Hepatocyte (in vitro differentiated cells): ENCODE measurements around the gene BOK. TPM values are rescaled to one million over a fixed set of nuclear protein-coding genes. Genes with fewer than 3 reads are reported as not detected.
"Not testable (repeated sequence)": the region's sequence is repeated elsewhere in the genome, so short reads cannot be mapped to it uniquely, and the experiment has no call there.

Experiments
- DNase-seq: peaks from one replicate; pipeline ENCODE4 v3.0.0-alpha.2; 2016; ENCODE audit warnings: low spot score
- H2AFZ ChIP-seq: fragments of 200-600 bp; sonication (generic); 2 replicates; pipeline ENCODE4 v1.6.0; 2016; ENCODE audit warnings: antibody characterized with exemption, mild to moderate bottlenecking
- H3K27ac ChIP-seq: fragments of 200-600 bp; sonication (generic); 2 replicates; pipeline ENCODE4 v1.5.1; 2016; ENCODE audit warnings: mild to moderate bottlenecking
- H3K27me3 ChIP-seq: fragments of 200-600 bp; sonication (generic); 2 replicates; pipeline ENCODE4 v1.6.1; 2016
- H3K36me3 ChIP-seq: fragments of 200-600 bp; sonication (generic); replicated peaks from 2 replicates; pipeline ENCODE4 v1.5.1; 2016; ENCODE audit warnings: low read depth; ENCODE audit not compliant: insufficient read depth
- H3K4me1 ChIP-seq: fragments of 200-600 bp; sonication (generic); 2 replicates; pipeline ENCODE4 v1.5.1; 2016; ENCODE audit warnings: mild to moderate bottlenecking, moderate library complexity; ENCODE audit not compliant: insufficient read depth
- H3K4me2 ChIP-seq: fragments of 200-600 bp; sonication (generic); 2 replicates; pipeline ENCODE4 v1.6.0; 2016
- H3K4me3 ChIP-seq: fragments of 200-600 bp; sonication (generic); 2 replicates; pipeline ENCODE4 v1.5.1; 2016; ENCODE audit warnings: mild to moderate bottlenecking
- H3K79me2 ChIP-seq: fragments of 200-600 bp; sonication (generic); 2 replicates; pipeline ENCODE4 v1.6.0; 2017; ENCODE audit warnings: mild to moderate bottlenecking
- H3K9me2 ChIP-seq: fragments of 200-600 bp; sonication (generic); replicated peaks from 2 replicates; pipeline ENCODE4 v1.6.0; 2017; ENCODE audit warnings: mild to moderate bottlenecking; ENCODE audit not compliant: insufficient read depth
- H3K9me3 ChIP-seq: fragments of 200-600 bp; sonication (generic); 2 replicates; pipeline ENCODE4 v1.5.1; 2016; ENCODE audit warnings: low read depth, mild to moderate bottlenecking
- H4K20me1 ChIP-seq: fragments of 200-600 bp; sonication (generic); 2 replicates; pipeline ENCODE4 v1.6.0; 2016; ENCODE audit warnings: mild to moderate bottlenecking; ENCODE audit not compliant: insufficient read depth, poor library complexity, severe bottlenecking
- CTCF ChIP-seq: fragments of 200-600 bp; sonication (generic); IDR thresholded peaks from 2 replicates; pipeline ENCODE4 v1.5.1; 2016; ENCODE audit warnings: antibody characterized with exemption, mild to moderate bottlenecking; ENCODE audit not compliant: poor library complexity
- EZH2 ChIP-seq: fragments of 200-600 bp; sonication (generic); IDR thresholded peaks from 2 replicates; pipeline ENCODE4 v1.6.1; 2016; ENCODE audit warnings: antibody characterized with exemption, mild to moderate bottlenecking, borderline replicate concordance
- EZH2phosphoT487 ChIP-seq: fragments of 200-600 bp; sonication (generic); IDR thresholded peaks from one replicate; pipeline ENCODE4 v1.6.1; 2018; ENCODE audit warnings: antibody characterized with exemption, mild to moderate bottlenecking, low read depth, moderate library complexity; ENCODE audit not compliant: unreplicated experiment, severe bottlenecking
- WGBS: methylation state at CpG from one replicate; pipeline ENCODE4 v1.1.6; 2016; ENCODE audit warnings: low lambda C conversion rate; ENCODE audit errors: missing lambda C conversion rate; 5-methylcytosine and 5-hydroxymethylcytosine counted together
- polyA plus RNA-seq: library from polyadenylated mRNA; unstranded; fragments of >200 nt; fragmentation: Nextera tagmentation; extraction: Ambion mirVana; gene quantifications from 2 replicates; pipeline ENCODE4 v1.2.1, GENCODE V29; 2016
- total RNA-seq: library from RNA; depleted of rRNA; stranded (reverse); fragments of >200 nt; gene quantifications from 2 replicates; pipeline ENCODE4 v1.2.3, GENCODE V29; 2014

Gene BOK
- total and polyA plus RNA-seq, 2 experiments from 2014 or later: 24.2 to 26.5 TPM

- no peak overlapping the region for H3K27ac ChIP-seq
- H4K20me1 ChIP-seq: no peaks in the 10 kb centered on the region
- no peak overlapping the region for H3K4me3 ChIP-seq
- H3K9me3 ChIP-seq: no peaks in the 10 kb centered on the region
- WGBS: 94% methylated on average over 6 of the region's 6 CpGs
- no peak overlapping the region for H2AFZ ChIP-seq
- H3K9me2 ChIP-seq: no peaks in the 10 kb centered on the region
- no peak overlapping the region for H3K4me2 ChIP-seq
- no peaks in the 10 kb centered on the region for H3K4me1 ChIP-seq
- H3K36me3 ChIP-seq: no peaks in the 10 kb centered on the region
- H3K27me3 ChIP-seq: no peaks in the 10 kb centered on the region
- no peaks in the 10 kb centered on the region for H3K79me2 ChIP-seq
- TF ChIP-seq EZH2phosphoT487: no peak
- TF ChIP-seq EZH2: no peak
- TF ChIP-seq CTCF: no peak
- DNase-seq: no peak
These were observed 41.2 kb upstream of the BOK start for GRCh38 chr2:241517297-241517696.

GRCh38 chr2:241519669-241520068 is 38.9 kb upstream of the BOK start:
- DNase-seq: no peak
- H4K20me1 ChIP-seq: no peaks in the 10 kb centered on the region
- no peaks in the 10 kb centered on the region for H3K9me2 ChIP-seq
- no peak overlapping the region for H3K4me2 ChIP-seq
- no peaks in the 10 kb centered on the region for H3K27me3 ChIP-seq
- WGBS: 73% methylated on average over 11 of the region's 11 CpGs
- H3K4me1 ChIP-seq: no peaks in the 10 kb centered on the region
- H3K4me3 ChIP-seq: no peak overlapping the region
- no peaks in the 10 kb centered on the region for H3K36me3 ChIP-seq
- H3K79me2 ChIP-seq: no peaks in the 10 kb centered on the region
- H3K27ac ChIP-seq: no peak overlapping the region
- TF ChIP-seq EZH2phosphoT487 (no peak), CTCF (no peak), EZH2 (no peak)
- H2AFZ ChIP-seq: no peak overlapping the region
- H3K9me3 ChIP-seq: no peaks in the 10 kb centered on the region

- H3K79me2 ChIP-seq: no peaks in the 10 kb centered on the region
- H3K27ac ChIP-seq: no peak overlapping the region
- WGBS: 79% methylated on average over 5 of the region's 5 CpGs
- no peaks in the 10 kb centered on the region for H3K27me3 ChIP-seq
- H3K4me1 ChIP-seq: no peaks in the 10 kb centered on the region
- no peak overlapping the region for H3K4me3 ChIP-seq
- TF ChIP-seq EZH2phosphoT487 (no peak), EZH2 (no peak), CTCF (no peak)
- no peak for DNase-seq
- no peaks in the 10 kb centered on the region for H3K9me3 ChIP-seq
- H3K9me2 ChIP-seq: no peaks in the 10 kb centered on the region
- H2AFZ ChIP-seq: no peak overlapping the region
- H3K36me3 ChIP-seq: no peaks in the 10 kb centered on the region
- H4K20me1 ChIP-seq: no peaks in the 10 kb centered on the region
- H3K4me2 ChIP-seq: no peak overlapping the region
These were observed 36.1 kb upstream of the BOK start for GRCh38 chr2:241522477-241522876.

- H3K27ac ChIP-seq: not testable (repeated sequence)
- WGBS: 87% methylated on average over 31 of the region's 31 CpGs
These were observed 32.4 kb upstream of the BOK start for GRCh38 chr2:241525818-241526780.

More at GRCh38 chr2:241525818-241526780, 32.4 kb upstream of the BOK start:
- H3K27me3 ChIP-seq, H3K4me2 ChIP-seq, H3K79me2 ChIP-seq, H3K4me3 ChIP-seq, H3K9me2 ChIP-seq, H4K20me1 ChIP-seq, H3K36me3 ChIP-seq, DNase-seq, H3K4me1 ChIP-seq, H3K9me3 ChIP-seq, H2AFZ ChIP-seq: not testable (repeated sequence)
